ENCODE measurements around the gene PLAGL1.

The PLAGL1 gene

DNA sequence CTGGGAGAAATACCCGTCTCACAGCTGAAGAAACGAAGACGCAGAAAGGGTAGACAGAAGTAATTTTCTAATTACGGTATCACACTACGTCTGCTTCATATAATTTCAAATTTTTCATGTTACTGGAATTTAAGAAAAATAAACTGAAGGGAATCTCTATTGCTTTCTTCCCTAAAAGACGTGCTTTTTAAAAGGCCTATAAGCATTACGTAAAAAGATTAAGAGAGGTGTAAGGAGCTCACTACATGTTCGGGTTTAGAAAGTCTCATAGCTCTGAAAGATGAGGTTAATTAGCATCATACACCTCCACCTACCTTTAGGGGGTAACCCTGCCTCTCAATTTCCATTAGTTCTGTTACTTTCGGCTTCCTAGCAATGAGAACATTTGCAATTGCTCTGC, 787 bp upstream of the PLAGL1 start:
- no peak for DNase-seq (ENCODE audit: low spot score)

DNA sequence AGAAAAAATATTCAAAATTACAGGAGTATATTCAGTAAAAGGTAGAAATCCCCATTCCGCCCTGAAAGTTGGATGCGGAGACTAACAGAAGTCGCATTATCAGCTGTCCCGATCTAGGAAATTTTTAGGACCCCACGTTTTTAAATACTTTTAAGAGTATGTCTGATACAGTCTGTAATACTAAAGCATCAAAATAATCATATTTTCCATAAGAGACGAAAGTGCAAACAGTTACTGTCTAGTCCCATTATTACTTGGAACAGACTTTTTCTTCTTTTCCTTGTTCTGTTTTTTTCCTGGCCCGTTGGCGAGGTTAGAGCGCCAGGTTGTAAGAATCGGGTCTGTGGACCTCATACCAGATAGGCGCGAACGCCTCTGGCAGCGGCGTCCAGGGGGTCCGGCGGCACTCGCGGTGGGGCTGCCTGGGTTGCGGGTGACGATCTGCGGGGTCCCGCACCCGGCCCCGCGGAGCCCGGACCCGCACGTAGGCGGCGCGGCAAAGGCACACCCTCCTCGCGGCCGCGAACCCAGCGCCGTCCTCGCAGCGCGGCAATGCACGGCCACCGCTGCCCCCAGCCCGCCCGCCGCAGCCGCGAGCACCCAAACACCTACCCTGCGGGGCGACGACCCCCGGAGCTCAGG, 460 bp downstream of the PLAGL1 start:
- DNase-seq (ENCODE audit: low spot score) = no peak

DNA sequence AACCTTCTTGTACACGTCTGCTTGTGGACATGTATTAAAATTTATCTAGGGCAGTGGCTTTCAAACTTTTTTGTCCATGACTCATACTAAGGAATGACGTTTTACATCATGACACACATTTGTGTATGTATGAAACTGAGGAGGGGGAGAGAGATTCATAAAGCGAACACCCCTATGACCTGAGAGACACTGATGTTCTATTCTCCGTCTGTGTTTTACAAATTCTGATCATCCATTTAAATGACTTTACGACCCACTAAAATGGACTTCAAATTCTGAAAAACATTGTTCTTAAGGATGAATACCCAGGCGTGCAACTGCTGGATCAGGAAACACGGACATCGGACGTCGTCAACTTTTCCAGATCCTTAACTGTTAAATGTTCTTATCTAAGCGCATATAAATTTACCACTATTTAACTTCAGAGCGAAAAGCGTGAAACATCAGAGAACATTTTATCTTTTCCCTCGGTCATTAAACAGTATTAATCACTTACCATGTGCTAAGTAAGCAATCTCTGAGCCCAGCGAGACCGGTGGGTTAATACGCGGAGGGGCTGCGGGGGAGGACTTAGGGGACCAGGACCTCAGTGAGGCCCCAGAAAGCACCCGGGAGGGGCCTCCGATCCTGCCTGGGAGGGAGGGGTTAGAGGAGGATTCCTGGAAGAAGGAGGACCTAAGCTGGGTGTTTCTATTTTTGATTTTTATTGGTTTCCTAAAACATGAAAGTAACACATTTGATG, 1.2 kb downstream of the PLAGL1 start:
- DNase-seq (ENCODE audit: low spot score) = no peak

DNA sequence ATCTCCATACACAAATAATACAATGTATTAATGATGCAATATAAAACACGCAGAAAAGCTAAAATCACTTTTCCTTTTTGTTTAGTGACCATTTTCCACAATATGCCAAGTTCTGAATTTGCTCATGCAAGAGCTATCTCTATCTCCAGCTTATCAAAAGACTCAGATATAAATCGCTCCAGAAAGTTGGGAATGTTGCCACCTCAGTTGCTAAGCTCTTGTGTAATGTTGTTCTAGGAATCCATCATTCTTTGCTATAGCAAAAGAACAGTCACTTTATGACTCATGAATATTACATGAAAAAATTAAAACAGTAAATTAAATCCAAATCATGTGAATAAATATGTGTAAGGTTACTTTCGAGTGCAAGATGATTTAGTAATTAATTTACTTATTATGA, 8.7 kb downstream of the PLAGL1 start:
- no peak for DNase-seq (ENCODE audit: low spot score)

DNA sequence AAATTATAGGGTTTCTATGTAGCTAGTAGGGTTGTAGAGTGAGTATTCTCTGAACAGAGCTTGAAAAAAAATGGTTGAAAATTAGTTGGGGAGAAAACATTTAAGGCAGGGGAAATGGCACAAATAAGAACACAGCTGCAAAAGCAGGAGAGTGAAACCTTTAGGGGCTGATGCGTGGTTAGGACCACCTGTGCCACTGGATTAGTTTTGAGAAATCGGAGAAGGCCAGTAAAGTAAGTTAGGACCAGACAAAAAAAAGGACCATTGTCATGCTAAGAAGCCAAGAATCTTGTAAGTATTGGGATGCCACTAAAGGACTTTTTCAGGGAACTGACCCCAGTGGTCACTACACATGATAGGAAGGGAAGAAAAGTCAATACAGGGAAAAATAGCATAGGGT, 9.4 kb downstream of the PLAGL1 start:
- no peak for DNase-seq (ENCODE audit: low spot score)

DNA sequence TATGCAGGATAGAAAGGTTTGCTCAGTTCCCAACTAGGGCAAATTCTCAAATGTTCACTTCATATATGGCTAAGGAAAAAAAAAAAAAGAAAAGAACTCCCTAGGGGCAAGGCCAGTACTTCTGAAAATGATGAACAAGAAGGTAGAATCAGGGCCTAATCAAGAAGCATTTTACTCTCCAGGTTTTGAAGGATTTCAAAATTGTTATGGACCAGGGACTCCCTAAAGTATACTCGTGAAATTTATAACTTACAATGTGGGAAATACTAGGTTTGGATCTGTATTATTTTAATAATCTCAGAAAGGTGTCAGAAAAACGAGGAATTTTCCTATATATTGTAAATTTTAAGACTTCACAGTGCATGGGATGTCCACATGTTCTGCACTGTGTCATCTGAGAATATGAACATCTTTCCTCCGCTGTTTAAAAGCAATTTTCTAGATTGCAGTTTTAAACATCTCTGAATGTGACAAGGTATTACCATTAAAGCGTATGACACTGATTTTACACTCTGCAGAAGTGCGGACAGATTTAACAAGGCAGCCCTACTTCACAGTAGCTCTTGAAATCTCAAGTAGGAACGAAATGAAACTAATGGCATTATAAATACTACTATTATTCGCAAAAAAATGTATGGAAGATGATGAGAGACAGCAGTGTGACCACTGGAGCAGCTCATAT, 14.0 kb downstream of the PLAGL1 start:
- DNase-seq (ENCODE audit: low spot score) = no peak

DNA sequence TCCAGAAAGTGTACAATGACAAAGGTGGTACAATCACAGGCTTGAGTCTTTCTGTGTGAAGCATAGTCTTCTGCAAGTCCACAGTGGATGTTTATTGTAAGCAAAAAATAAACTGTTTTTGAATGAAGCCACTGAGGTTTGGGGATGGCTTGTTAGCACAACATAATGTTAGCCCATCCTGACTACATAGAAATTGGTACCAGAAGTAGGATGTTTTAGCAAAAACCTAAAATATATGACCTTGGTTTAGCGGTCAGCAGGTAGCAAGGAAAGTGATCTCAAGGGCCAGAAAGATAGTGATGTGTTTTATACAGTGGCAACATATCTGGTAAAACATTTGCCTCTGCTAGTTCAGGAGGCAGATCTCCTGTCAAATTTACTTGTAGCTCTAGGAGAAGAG, 15.8 kb downstream of the PLAGL1 start:
- DNase-seq (ENCODE audit: low spot score) = no peak

DNA sequence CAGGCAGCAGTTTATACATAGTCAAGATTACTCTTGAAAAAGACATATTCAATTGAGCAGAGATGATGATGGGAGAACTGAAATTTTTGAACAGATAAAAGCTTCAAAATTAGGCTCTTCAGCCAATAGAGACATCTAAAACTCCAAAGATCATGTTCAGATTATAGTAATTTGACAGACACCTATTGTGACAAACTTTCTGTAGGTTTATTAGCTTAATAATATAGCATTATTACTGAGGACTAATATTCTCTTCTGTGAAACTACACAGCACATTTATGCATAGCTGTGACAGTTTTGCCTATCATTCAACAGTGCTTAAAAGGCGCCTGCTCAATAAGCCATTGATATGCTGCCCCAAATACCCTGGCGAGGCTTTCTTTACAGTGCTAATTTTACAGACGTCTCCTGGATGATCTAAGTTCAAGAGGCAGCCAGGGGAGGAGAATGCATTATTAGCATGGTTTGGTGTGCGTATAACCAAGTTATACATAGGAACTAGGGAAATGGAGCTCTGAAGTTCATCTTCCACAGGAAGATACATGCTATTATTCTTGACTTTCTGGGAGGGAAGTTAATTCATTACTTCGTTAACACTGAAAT, 21.5 kb downstream of the PLAGL1 start:
- DNase-seq (ENCODE audit: low spot score) = no peak

DNA sequence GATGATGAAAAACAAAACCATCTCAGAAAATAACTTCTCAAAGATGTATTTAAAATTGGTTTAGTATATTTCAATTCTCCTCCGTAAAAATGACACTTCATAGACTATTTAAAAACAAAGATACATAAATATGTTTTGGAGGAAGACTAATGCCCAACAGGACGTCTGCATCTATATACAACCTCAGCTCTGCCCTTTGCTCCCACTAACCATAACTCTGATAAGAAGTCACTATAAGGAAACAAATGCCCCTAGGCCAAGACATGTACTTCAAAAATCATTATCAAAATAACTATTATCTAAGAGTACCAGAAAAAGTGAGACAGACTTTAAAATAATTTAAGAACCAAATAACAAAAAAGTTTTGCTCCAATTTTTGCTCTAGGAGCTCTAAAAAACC, 23.4 kb downstream of the PLAGL1 start:
- no peak for DNase-seq (ENCODE audit: low spot score)

DNA sequence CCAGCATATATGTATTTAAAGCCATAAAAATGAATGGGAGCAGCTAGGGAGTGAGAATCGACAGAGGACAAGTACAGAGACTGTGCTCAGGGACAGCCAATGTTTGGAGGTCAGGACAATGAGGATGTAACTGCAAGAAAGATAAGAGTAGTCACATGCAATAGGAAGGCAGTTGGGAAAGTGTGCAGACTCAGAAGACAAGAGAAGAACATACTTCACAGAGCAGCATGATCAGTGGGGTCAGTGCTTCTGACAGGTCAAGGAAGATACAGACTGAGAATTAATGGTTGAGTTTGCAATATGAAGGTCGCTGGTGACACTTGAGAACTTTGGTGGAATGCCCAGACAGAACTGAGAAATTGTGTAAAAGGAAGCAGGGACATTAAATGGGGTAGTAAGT, 25.1 kb downstream of the PLAGL1 start:
- no peak for DNase-seq (ENCODE audit: low spot score)

DNA sequence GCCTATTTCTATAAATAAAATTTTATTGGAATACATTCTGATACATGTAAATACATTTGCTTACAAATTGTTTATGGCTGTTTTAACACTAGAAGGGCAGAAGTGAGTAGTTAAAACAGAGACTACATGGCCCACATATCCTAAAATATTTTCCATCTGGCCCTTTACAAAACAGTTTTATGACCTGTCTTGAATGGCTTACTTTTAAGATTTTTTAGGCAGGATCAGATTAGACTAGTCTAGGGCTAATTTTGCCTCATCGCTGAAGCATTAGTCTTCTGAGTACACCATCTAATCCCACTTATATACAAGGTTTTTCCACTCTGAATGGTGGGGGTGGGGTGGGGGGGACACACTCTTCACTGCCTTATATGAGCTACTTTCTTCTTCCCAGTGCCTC, 27.1 kb downstream of the PLAGL1 start:
- DNase-seq (ENCODE audit: low spot score) = no peak

DNA sequence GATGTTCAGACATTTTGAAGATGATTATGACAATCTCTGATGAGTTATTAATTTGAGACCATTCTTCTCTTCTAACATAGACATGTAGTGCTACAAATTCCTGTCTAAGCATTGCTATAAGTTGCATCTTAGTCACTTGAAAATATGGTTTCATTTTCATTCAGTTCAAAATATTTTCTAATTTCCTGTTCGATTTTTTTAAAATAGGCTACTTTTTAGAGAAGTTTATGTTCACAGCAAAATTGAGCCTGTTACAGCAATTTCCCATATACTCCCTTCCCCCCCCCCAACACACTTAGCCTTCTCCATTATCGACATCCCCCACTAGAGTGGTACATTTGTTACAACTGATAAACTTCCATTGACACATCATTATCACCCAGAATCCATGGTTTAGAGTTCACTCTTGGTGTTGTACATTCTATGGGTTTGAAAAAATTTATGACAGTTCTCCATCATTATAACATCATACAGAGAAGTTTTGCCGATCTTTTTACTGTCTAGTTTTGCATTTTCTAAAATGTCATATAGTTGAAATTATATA, 31.2 kb downstream of the PLAGL1 start:
- no peak for DNase-seq (ENCODE audit: low spot score)

DNA sequence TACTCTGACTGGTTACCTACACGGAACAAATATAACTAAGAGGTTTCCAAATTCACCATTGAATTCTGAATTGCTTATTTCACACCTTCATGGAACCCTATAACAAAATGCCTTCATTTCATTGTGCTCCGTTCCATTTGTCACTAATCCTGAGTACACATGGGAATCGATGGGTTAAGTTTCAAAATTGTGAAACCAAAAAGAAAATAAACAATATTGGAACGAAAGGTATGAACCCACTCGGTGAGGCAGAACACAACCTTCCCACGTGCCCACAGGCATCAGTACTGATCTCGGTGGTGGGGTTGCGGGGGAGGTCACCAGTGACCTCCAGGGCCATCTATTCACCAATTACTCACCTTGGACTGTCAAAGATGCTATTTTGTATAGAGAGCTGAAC, 34.0 kb downstream of the PLAGL1 start:
- no peak for DNase-seq (ENCODE audit: low spot score)

DNA sequence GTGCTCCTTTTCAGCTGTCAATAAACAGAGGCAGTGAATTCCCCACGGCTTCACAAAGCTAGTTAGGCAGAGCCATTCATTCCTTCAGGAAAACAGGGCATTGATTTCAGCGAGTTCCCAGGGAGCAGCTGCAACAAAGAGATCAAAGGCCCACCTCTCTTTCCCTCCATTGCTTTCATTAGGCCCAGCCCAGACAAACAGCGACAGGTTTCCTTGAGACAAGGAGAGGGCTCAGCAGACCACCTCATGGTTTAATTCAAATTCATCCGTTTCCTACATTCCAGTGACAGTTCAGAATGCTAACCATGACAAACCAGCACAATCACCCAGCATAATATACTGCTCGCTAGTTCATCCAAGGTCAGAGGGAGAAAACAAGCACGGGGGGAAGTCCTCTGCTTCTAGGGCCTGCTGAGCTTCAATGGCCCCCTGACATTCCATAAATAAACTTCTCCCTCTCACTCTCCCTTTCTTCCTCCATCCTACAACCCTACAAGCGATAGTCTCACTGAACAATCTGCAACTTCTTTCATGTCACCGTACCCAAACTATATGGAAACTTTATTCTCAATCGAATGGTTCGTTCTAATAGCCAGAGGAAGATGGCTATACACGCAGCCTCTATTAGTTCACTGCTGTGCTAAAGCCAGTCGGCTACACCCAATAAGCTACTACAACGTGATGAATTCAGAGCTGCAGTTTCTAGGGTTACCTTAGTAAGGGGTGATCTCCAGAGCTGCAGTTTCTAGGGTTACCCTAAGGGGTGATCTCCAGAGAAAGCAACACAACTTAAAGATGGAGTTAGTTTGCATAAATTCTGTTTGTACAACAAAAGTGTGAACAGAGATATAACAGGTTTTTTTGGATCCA, 34.7 kb downstream of the PLAGL1 start:
- no peak for DNase-seq (ENCODE audit: low spot score)

DNA sequence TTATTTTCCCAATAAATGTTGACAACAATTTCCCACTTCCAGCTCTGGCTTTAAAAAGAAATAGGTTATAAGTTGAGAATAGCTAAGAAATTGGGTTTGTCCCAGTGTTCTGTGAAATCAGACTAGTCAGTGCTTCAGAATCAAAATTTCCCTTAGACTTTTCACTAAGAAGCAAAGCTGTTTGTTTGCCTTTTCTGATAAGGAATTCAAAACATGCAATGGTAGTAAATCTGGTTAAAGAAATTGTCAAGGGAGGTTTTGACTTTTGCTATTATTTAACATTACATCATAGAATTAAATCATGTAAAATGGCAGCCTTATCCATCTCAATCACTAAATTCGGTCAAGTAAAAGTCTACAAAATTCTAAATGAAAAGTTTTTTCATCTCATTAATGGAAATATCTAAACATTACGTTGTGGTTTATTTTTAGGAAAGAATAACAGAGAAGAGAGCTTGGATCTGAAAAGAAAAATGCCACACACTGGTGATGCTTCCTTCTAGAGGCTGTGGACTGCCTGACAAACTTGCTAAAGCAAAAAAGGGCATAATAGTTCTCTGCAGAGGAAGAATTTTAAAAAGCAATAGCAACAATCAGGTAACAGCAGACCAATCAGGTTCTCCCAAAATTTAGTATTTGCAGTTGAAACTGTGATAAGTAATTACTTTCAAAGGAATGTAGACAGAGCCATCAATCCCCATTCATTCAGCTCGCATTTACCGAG, 36.4 kb downstream of the PLAGL1 start:
- DNase-seq (ENCODE audit: low spot score) = no peak

DNA sequence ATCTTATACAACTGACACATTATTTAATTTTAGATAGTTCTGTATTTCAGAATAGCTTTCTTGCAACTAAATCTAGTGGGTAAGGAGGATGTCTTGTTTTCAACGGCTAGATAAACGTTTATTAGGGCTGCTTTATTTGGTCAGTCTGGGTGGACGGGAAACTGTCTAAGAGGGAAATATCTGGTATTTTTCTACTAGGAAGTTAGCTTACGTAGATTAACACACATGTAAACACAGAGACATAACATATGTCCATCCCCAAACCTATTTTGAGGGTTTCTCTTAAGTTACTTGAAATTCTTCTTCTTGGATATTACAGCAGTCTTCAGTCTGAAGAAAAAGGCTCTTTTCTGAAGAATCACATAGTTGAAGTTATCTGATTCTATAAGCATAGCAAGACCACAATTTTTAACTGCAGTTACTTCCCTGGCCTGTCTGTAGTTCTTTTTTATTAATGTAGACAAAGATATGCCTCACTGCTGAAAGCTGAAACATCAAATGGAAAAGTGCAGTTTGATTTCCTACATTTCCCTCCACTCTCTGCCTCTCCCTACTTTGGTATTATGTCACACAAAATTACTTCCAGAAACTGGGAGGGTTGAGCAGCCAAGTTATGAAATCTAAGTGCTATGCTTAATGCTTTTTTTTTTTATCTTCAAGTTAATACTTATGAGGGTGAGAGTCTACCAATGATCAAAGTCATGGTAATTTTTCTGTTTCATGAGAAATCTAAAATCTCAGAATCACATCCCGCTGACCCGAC, 37.4 kb downstream of the PLAGL1 start:
- DNase-seq (ENCODE audit: low spot score) = no peak

DNA sequence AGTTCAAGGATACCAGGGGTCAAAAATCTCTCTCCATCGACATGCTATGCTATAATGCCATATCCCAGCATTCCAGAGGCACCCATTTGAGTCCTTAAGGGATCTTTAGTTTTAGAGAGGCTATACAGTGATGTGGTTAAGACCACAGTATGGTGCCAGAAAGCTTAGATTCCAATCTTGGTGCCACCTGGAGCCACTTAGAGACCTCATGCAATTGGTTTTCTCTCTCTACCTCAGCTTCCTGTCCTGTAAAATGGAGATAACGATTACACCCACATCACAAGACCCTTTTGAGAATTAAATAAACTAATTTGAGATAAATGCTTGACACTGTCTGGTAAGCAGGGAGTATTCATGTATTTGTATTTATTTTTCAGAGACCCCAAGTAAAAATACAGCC, 39.0 kb downstream of the PLAGL1 start:
- no peak for DNase-seq (ENCODE audit: low spot score)

DNA sequence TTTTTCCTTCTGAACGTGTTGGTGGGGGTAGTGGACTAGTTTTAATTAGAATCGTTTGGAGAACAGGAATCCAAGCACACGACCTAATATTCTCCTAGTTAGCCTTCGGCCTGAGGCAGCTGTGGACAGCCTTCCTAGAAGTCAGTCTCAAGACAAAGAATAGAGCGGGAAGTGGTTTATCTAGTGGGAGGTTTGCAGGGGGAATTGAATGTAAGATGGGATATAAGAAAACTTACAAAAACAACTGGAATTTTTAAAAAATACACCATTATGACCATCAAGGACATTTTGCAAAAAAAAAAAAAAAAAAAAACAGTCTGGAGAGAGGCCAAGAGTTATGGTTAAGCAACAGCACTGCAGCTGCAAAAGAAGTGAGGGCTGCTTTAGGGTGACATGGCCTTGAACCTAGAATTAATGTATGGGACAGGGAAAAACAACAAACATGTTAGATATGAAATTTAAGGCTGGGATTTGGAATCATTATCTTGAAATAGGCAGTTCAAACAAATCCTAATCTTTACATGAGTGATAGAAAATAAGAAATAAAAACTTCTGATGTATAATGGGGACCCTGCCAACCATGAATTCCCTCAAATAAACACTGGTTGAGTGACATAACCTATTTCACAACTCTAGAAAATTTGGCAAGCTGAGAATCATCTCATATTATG, 40.2 kb downstream of the PLAGL1 start:
- no peak for DNase-seq (ENCODE audit: low spot score)

DNA sequence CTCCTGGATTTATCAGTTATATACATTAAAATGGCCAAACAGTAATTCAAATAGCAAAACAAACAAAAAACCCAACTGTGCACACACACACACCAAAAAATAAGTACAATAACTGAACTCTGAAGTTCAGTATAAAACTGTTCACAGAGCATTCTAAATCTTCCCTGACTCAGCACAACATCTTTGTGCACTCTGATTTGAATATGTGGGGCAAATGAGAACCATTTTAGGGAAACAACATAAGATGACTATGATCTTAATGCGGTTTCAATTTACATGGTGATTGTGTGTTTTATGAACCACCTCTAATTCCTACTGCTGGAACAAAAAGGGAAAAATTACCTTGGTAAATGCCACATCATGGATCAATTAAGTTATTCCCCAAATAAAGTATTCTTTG, 41.7 kb downstream of the PLAGL1 start:
- no peak for DNase-seq (ENCODE audit: low spot score)
